DMS153 treated with DMSO at 0.1 percent for 48 hours (cell line): ENCODE measurements around the gene SLAMF9.

Experiments
- DNase-seq: peaks from one replicate; lab custom pipeline; 2025; ENCODE audit not compliant: unreplicated experiment; lab: John Stamatoyannopoulos, UW

Gene SLAMF9

DNA sequence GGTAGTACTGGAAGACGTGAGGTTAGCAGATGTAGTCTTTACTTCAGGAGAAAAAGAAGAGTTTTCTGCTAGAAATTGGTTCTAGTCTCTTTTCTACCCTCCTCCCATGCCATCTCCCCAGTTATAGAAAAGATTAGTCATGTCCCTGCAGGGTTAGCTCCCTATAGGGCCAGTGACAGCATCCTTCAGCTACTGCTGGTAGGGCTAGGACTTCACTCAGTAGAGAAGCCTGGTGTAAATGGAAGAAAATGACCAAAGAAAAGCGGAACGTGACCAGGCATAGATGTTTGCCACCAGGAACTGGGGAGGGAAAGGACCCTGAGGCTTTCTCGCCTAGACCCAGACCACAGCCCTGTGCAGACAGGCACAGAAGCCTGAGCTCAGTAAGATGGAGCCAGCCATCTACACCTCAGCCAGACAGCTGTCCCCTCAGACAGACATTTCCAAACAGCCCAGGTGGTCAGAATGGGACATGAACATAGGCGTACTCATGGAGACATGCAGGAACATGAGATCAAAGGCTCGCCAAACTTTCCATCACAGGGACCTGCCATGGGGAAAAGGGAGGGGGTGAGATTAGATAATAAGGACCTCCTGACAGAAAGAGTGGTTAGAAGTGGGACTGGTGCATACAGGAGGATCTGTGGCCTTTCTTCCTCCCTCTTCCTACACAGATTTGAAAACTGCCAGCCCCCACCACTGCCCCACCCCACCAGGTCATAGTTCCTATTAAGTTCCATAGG lies 23.5 kb upstream of the SLAMF9 start:
- DNase-seq, result no peak

DNA sequence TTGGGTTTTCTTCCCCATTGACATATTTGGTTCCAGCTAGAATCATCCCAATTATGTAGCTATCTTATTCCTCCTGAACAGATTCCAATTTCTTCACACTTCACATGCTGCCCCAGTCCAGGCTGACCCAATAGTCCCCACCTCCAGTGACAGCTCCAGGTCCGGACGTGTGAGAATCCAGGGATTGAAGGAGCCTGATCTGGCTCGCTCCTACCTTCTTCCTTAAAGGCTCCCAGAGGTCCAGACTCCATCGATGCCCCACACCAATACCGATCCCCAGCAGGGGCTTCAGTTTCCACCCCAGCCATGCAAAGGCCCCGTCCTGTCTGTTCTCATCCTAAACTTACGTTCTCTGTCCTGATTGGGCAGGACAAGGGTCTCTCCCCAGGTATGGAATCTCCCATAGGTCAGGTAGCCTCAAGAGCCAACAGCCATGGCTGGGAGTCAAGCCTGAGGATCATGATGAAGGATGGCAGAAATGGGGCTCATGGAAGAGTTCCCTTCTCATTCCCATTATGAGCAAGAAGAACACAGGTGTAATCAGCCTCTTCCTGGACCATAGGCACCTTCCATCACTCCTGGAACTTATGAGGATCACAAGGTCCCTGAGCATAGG lies 20.4 kb upstream of the SLAMF9 start:
- DNase-seq, result no peak

DNA sequence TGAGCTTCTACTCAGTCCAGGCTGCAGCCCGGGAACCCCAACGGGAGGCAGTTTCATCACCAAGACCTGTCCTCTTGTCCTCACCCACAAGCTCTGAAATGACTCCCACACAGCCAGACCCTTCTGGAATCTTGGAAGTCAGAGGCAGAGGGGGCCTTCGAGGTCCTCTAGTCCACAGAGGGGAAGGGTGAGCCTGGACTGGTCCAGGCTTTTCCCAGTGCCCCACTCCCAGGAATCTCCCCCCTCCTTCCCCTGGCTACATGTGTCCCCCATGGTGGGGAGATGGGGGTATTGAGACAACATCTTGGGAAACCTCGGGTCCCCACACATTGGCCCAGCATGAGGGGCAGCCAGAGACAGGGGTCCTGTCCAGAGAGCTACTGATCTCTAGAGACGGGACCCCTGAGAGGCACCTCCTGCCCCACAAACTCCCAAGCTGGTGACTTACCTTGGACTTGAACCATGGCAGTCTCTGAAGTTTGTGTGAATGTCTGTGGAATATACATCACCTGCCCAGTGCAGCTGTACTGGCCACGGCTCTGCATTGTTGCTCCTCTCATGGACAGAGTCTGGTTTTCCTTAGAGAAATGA lies 19.4 kb upstream of the SLAMF9 start:
- no peak for DNase-seq

DNA sequence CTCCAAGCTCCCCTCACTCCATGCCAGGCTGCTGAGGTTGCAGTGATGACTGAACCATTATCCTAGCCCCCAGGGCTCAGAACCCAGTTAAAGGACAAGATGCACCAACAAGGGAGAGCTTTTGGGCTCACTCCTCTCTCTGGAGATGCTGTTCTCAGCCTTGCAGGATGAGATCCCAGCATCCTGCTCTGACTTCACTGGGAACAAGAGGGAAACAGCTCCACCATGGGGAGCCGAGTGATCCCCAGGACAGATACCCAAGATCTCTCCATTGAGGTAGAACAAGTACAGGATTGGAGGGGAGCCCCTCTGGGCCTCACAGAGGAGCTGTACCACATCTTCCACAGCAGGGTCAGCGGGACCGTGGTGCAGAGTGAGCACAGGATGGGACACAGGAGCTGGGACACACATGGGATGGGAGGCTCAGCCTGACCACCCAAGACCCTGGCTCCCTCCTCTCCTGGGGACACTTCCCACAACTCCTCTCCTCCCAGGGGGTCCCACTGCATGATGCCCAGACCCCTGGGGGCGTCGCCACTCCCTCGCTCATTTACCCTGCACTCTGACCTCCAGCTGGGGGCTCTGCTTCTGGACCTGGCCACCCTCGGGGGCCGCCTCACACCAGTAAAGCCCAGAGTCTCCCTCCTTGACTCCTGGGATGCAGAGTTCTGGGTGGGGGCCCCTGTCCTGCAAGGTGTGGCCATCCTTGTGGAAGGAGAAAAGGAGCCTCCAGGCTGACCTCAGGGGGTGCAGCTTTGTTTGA lies 18.6 kb upstream of the SLAMF9 start:
- no peak for DNase-seq

DNA sequence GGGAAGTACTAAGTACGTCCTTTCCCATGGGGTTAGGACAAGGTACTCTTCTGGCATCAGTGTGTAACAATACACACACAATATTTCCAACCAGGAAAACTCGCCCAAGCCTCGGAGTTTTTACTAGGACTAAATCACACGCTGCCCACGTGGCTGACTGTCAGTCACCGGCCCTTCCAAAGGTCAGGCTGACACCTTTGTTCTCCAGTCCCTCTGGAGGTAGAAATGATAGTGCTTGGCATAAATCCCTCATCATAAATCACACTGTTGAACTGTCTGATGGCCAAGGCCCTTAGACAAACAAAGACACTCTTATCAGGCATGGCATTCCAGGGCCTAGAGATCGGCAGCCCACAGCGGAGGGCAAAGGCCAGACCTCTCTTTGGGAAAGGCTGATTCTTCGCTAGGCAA lies 16.9 kb upstream of the SLAMF9 start:
- DNase-seq, result peak; percentile 17

DNA sequence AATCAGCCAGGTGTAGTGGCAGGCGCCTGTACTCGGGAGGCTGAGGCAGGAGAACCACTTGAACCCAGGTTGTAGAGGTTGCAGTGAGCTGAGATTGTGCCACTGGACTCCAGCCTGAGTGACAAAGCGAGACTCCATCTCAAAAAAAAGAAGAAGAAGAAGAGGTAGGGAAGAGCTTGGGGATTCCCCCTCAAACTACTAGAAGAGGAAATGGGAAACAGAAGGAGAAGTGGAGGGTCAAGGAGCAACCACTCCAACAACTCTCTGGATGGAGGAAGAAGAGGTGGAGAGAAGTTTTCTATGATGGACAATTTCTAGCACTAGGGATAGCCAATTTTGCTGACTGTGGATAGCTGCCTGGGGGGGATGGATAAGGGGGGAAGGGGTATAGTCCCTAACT lies 14.9 kb upstream of the SLAMF9 start:
- no peak for DNase-seq

DNA sequence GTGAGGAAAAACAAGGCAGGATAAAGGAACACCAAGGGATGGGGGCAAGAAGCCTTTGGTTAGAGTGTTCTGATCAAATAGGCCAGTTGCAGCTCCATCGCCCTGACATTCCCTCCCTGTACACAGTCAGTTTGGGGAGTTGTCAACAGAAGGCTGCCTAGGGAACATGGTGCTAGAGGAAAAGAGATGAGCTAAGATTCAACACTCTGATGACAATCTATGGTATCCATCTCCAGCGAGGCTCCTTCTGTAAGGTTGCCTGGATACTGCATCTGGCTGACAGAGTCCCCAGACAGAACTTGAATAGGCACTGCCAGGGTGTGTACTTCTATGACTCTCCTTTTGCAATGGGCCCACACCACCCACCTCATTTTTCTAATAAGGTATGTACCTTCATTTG lies 11.2 kb upstream of the SLAMF9 start:
- DNase-seq, result no peak

DNA sequence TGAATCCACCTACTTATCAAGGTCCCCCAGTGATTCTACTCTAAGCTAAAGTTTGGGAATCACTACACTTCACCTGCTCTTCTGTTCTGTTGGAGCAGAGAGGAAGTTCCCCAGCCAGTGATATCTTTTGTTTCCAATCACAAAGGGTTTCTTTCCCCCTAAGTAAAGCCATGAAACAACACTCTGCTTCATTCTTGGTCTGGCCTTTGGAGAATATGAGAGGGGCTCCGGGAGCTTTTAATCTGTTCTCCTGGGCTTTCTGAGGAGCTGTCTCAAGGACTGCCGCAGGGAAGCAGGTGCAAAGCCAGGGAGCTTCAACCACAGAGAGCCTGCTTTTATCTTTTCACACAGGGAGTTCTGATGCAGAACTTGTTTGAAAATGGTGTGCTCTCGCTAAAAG lies 10.1 kb upstream of the SLAMF9 start:
- no peak for DNase-seq

DNA sequence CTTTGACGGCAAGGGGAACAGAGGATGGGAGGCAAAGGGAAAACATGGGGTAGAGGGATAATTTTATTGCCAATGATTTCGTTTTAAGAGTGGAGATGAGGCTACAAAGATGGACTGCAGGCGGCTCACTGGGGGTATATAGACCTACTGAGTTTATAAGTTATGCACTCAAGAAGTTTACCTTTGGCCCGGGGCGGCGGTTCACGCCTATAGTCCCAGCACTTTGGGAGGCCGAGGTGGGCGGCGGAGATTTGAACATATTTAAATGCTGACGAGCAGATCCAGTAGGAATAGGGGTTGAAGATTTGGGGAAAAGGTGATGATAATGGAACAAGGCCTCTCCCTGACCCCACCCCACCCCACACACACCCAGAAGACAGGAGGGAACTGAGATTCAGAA lies 8.1 kb upstream of the SLAMF9 start:
- DNase-seq, result no peak

DNA sequence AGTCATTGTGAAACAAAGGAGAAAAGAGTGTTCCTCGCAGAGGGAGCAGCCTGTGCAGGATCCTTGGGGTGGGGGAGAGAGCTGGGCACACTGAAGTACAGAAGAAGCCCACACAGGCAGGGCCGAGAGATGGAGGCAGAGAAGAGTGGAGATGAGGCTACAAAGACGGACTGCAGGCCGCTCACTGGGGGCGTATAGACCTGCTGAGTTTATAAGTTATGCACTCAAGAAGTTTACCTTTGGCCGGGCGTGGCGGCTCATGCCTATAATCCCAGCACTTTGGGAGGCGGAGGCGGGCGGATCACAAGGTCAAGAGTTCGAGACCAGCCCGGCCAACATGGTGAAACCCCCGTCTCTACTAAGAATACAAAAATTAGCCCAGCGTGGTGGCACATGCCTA lies 7.6 kb upstream of the SLAMF9 start:
- no peak for DNase-seq

DNA sequence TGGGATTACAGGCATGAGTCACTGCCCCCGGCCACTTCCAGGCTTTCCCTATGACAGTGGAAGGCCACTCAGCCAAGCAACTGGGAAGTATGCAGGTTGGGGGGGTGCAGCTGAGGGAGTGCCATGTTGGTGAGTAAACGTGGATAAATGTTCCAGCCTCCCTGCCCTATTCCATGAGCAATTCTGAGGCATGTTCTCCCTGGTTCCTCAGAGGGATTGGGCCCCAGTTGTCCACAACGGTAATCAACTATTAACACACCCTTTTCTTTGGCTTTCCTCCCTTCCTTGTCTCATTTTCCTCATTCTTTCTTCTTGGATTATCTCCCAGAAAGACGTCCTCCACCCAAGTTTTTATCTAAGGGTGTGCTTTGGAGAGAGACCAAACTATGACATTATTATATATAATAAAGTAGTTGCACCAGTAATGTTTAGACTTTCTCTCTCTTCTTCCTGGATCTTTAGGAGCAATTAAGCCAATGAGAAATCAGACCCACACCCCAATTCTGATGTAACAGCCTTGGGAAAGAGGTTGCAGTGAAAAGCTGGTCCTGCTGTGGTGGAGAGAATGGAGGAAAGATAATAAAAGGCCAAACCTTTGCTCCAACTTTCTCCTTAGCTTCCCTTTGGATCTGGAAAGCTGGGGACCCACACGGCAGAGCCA lies 6.8 kb upstream of the SLAMF9 start:
- DNase-seq, result no peak

DNA sequence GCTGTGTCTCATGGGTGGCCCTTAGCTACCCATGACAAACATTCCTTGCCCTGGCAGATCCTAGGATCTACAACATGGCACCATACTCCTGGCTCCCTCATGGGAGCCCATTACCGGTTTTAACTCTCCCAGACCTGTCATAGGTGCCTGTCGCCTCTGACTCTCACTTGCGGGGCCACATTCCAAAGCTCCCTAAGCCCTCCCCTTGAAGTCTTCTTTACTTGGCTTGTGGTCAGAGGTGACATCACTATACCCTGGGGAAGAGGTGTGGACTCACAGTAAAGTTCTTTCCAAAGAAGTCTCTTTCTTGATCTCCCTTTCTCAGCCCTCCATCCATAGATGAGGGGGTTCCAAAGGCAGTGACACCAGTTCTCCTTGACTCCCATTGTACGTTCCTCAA lies 5.4 kb upstream of the SLAMF9 start:
- DNase-seq, result no peak

DNA sequence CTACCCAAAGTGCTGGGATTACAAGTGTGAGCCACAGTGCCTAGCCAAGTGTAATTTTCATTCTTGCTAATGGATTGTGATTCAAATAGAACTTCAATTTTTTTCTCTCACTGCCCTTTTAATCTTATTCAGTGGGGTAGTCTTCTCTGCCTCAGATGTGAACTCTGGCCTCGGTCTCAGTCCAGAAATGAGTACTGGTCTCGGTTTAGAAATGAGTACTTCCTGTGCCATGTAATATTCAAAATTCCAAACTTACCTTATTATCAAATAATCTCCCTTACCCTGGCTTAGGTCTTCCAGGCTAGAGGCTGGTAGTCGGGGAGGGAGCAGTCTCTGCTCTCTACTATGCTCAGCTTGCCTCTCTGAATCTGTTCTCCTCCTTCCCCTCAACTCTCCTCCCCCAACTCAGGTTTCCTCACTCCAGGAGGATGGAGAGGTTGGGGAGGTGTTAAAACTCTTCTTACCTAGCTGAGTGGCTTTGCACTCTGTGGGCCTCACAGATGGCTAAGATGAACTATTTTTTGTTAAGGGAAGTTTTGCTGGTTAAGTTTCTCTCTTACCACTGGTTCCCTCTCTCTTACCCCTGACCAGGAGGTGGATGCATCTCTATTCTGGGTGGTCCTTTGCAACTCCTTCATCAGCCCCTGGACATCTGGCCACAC lies 4.8 kb upstream of the SLAMF9 start:
- no peak for DNase-seq

DNA sequence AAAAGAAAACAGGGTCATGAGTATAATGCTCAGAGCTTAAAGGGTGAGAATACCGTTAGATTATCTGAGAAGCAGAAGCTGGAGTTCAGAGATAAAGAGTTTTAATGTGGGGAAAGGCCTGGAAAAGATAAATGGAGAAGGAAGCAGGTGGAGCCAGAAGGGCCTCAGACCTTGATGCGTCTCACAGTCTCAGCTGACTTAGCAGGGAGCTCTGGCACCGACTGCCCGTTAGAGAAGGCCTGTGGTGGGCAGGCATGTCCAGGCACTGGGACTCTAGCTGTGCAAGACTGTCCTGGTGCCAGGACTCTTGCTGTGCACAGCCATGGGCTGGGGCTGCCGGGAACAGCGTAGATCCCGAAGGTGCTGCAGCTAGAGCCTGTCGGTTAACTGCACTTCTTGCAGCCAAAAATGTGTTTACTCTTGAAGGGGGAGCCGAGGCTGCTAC lies 3.8 kb upstream of the SLAMF9 start:
- no peak for DNase-seq

DNA sequence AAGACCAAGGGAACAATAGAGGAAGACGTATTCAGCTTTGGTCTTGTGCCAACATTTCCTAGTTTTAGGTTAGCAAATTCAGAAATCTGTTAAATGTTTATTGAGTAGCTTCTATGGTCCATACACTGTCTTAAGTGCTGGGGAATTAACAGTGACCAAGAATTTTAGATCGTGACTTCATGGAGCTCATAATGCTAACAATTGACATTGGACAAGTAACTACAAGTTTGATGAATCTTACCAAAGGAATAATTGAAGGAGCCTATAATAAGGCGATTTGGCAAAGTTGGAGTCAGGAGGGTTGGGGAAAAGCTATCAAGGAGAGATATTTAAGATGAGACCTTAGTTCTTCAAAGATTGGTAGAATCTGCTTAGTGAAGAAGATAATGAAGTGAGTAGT lies 1.4 kb upstream of the SLAMF9 start:
- no peak for DNase-seq

DNA sequence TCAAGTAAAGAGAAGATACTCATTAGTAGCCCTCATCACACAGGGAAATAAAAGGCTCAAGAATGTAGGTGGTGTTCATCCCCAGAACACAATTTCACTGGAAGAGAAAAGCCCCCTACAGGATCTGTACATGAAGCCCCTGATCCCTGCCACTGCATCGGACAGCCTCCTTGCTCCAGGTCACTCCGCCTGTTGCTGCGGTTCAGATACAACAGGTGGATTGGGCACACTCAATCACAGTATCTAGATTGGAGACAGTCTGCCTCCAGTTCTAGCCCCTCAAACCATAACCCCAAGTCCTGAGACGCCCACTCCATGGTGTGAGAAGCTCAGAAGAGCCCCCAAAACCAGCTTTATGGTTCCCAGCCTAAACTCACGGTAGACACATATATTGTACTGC lies 1.1 kb downstream of the SLAMF9 start:
- no peak for DNase-seq

DNA sequence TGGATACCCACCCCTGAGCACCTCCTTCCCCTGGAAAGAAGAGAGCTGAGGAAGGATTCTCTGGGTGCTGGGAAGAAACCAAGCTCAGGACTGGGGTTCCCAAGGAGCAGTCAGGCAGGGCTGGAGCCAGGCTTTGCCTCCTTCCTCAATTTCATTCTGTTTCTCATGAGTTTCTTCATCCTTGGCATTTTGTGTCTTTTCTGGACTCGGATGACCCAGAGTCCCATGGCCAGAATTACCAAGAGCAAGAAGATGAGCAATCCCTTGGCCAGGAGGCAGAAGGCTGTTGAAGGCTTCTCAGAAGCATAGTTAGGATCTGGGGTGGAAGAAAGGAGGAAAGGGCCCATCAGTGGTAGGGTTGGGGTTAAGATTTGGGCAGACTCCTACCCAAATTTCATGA lies 2.5 kb downstream of the SLAMF9 start:
- no peak for DNase-seq

DNA sequence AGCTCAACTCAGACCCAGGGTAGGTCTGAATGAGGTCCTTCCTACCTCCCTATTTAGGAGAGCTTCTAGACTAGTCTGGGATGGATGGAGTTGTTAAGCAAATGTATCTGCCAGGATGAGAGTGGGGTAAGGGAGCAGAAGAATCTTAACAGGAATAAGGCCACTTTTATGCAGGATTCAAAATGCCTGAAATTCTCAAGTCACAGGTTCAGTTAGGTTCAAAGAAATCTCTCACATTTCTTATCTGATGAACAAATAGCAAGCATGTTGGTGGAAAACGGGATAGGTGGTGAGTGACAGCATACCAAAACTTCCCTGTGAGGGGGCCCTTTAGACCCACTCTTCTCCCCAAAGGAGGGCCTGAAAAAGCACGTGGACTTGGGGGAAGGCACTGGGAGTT lies 3.0 kb downstream of the SLAMF9 start:
- no peak for DNase-seq

DNA sequence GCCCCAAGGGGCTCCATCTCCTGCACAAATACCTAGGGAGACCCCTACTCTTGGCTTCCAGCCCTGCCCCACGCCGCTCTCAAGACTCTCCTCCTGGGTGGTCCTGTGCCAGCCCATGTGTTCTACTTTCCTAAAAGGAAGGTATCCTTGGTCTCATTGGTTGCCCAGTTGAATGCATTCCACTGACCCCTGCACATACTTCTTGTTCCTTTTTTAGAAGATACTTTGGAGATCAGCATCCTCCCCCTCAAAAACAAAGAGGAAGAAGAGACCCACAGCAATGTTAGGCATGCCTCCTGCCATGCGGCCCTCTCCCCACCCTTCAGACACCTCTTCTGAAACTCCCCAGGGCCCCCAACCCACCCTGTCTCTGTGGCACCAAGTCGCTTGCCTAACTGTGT lies 4.1 kb downstream of the SLAMF9 start:
- DNase-seq, result no peak

DNA sequence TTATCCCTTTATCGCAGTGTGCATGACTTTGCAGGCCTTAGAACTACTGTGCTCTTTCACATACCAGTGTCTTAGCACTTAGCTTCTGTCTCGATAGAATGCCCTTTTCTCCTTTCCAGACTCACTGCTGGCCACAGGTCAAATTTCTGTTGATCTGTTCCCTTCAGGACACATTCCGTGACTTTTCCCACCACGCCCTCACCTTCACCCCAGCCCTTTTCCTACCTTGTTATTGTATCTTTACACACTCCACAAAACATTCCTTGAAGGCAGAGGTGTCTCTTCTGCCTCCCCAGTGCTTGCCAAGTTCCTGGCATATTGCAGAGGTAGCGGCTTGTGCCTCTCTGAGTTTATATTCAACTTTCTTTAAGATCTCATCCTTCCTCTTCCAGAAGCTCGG lies 4.9 kb downstream of the SLAMF9 start:
- no peak for DNase-seq

DNA sequence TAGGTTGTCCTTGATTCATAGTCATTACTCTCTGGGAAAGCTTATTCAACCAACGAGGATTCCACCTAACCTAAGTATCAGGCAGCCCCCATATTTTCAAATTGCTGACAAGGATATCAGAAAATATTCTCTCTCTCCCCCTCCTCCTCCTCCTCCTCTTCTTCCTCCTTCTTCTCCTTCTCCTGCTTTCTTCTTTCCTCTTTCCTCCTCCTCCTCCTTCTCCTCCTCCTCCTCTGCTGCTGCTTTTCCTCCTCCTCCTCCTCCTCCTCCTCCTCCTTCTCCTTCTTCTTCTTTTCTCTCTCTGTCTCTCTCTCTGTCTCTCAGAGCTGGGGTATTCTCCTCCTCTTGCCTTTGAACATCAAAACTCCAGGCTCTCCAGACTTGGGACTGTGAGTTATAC lies 6.1 kb downstream of the SLAMF9 start:
- DNase-seq, result no peak
